Kidney (tissue), 14 donors: ENCODE data around the gene RNF225. TPM values are rescaled to one million over a fixed set of nuclear protein-coding genes. Genes with fewer than 3 reads are reported as not detected.
"Not testable (repeated sequence)": the region's sequence is repeated elsewhere in the genome, so short reads cannot be mapped to it uniquely, and the experiment has no call there.

Experiments used
- DNase-seq, 5 donors: peaks; one replicate each; pipeline ENCODE4 v3.0.0-alpha.2; 2013 to 2020
- FAIRE-seq: peaks from 2 replicates; lab custom pipeline; 2012; peaks lifted over from hg19 to GRCh38; lab: Jason Lieb, UNC
- H3K27ac ChIP-seq, 2 donors: one replicate each; pipeline ENCODE4 v1.7.0; 2013; ENCODE audit warnings: low read depth in 2 of 2, low read length in 2 of 2, inconsistent platforms in 1 of 2
- H3K27me3 ChIP-seq: one replicate; pipeline ENCODE4 v1.7.1; 2013; ENCODE audit warnings: low read length, inconsistent platforms; ENCODE audit not compliant: control insufficient read depth, insufficient read depth
- H3K36me3 ChIP-seq, 3 donors: one replicate each; pipeline versions ENCODE4 v1.7.0 to v1.7.1; 2013; ENCODE audit warnings: low read length in 3 of 3, control low read depth in 1 of 3, inconsistent platforms in 1 of 3; ENCODE audit not compliant: insufficient read depth in 3 of 3, control insufficient read depth in 2 of 3
- H3K4me1 ChIP-seq, 3 donors: one replicate each; pipeline versions ENCODE4 v1.7.0 to v1.7.1; 2013; ENCODE audit warnings: low read length in 3 of 3, inconsistent platforms in 1 of 3, low read depth in 1 of 3; ENCODE audit not compliant: control insufficient read depth in 2 of 3, insufficient read depth in 2 of 3
- H3K4me3 ChIP-seq, 3 donors: one replicate each; pipeline versions ENCODE4 v1.7.0 to v1.8.1; 2013; ENCODE audit warnings: low read length in 3 of 3, control low read depth in 1 of 3, inconsistent platforms in 1 of 3
- H3K9ac ChIP-seq, 3 donors: one replicate each; pipeline versions ENCODE4 v1.7.0 to v1.7.1; 2013; ENCODE audit warnings: low read length in 3 of 3, control low read depth in 1 of 3, inconsistent platforms in 1 of 3
- H3K9me3 ChIP-seq, 3 donors: one replicate each; pipeline versions ENCODE4 v1.7.0 to v1.7.1; 2013; ENCODE audit warnings: low read length in 3 of 3, control low read depth in 1 of 3, inconsistent platforms in 1 of 3; ENCODE audit not compliant: control insufficient read depth in 2 of 3, insufficient read depth in 1 of 3
- intact Hi-C: fragments of 100-400 bp; cut with DNase I; formaldehyde crosslinking; loops from one replicate; pipeline ENCODE4 v1.11.1; 2022
- polyA plus RNA-seq: library from polyadenylated mRNA; stranded (reverse); fragments of 350-450 nt; fragmentation: Illumina TruSeq; extraction: RNeasy Lipid Tissue Mini Kit (QIAGEN cat#74804); gene quantifications from one replicate; pipeline ENCODE4 v1.2.3, GENCODE V29; 2014; ENCODE audit warnings: low read depth, low replicate concordance; ENCODE audit not compliant: insufficient read depth
- total RNA-seq: library from RNA; stranded (reverse); fragmentation: NEBNext Ultra II Directional; extraction: Animal tissue kit (Norgen Biotek cat#: 25700); gene quantifications from one replicate; pipeline ENCODE4 v1.2.1, GENCODE V29; 2021
- TF ChIP-seq, protein P1 (sequence below): IDR thresholded peaks from 3 replicates; pipeline ENCODE4 v1.5.1; 2012; ENCODE audit warnings: mild to moderate bottlenecking, moderate library complexity, borderline replicate concordance; ENCODE audit not compliant: insufficient read depth; ENCODE audit errors: extremely low read depth
- donor health status: control.
- donor health status: control.
- donor health status: control.
- donor health status: control.
- donor health status: control.
- donor health status: DM: yes; HTN: yes; CAD: no.
- donor health status: Normal renal cell carcinoma (clear cell type).

RNF225 gene
- total and polyA plus RNA-seq, 2 donors from 2014 or later = 0.25 TPM; not detected in 1

DNA sequence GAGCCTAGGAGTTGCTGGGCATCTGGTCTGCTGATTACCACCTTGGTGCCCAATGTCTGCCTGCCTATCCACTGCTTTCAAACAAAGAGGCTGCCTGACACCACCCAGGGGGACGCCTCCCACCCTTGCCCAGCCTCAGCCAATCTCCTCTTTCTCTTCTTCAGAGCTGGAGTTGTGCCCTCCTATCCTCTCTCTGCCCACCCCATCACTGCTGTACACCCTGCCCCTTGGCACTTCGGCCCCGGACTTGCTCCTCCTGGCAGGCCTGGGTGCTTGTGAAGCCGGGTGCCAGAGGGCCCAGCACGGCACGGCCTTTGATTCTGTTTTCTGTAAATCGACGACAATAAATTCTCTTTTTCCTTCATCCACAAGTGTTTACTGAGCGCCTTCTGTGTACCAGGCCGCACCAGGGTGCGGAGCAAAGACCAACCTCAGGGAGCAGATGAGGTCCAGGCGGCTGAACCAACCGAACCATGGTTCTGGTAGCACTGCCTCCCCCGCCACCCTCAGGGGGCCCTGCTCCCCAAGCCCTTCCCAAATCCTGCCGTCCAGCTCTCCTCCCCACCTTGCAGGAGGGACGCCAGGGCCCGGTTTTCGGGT, 5.0 kb downstream of the RNF225 start:
- DNase-seq (peak in 1 of 5 donors; percentile 69), FAIRE-seq (no peak)
- intact Hi-C loops = no loop called here
- TF ChIP-seq, protein P1, sequence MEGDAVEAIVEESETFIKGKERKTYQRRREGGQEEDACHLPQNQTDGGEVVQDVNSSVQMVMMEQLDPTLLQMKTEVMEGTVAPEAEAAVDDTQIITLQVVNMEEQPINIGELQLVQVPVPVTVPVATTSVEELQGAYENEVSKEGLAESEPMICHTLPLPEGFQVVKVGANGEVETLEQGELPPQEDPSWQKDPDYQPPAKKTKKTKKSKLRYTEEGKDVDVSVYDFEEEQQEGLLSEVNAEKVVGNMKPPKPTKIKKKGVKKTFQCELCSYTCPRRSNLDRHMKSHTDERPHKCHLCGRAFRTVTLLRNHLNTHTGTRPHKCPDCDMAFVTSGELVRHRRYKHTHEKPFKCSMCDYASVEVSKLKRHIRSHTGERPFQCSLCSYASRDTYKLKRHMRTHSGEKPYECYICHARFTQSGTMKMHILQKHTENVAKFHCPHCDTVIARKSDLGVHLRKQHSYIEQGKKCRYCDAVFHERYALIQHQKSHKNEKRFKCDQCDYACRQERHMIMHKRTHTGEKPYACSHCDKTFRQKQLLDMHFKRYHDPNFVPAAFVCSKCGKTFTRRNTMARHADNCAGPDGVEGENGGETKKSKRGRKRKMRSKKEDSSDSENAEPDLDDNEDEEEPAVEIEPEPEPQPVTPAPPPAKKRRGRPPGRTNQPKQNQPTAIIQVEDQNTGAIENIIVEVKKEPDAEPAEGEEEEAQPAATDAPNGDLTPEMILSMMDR = no peak
- Histone ChIP-seq H3K36me3 (no peaks in the 10 kb centered on the region), H3K4me1 (peaks cover 0 to 13% (median 10%) of the 10 kb centered on the region in 3 donors), H3K27me3 (peaks cover 2% of the 10 kb centered on the region), H3K9me3 (no peaks in the 10 kb centered on the region), H3K9ac (peak overlapping the region in 2 of 3 donors; percentile 20 to 65), H3K4me3 (peak overlapping the region; percentile 76 to 86 (median 79)), H3K27ac (no peak overlapping the region)

DNA sequence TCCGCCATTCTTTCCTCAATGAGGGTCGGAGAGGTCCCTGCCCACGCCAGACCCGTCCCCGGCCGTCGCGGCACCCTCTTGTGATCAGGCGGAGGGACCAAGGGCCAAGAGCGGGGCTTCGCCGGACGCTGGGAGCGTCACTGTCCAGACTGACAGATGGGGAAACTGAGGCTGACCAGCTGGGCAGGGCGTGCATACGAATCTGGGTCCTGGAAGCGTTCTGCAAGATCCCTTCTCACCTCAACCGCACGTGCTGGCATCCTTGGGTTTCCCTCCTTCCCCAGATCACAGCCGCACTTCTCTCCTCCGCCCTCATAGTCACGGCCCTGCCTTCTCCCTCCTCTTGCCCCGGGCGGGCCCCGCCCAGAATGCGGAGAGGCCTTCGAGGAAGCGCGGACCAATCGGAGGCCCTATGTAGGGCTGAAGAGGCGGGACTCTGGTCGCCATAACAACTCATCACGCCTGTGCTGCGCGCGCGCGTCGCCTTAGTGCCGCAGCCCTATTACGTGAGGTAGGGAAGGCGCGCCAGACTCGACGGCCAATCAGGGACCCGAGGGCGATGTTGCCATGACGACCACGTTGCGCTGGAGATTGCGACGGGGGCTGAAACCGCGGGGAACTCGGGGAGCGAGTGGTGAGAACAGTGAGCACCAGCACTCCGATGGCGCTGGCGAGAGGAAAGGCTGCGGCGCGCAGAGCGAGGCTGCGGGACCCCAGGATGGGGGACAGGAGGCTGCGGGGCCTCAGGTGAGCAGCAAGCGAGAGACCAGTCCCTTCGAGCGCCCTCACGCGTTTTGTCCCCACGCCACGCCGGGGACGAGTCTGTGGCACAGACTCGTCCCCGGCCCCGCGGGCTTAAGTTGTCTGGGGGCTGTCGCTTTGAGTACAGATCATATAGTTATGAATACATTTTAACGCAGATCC, 5.7 kb downstream of the RNF225 start:
- peak overlapping the region; percentile 65 to 78 for H3K27ac ChIP-seq
- peak overlapping the region; percentile 76 to 86 (median 79) for H3K4me3 ChIP-seq
- H3K27me3 ChIP-seq = no peaks in the 10 kb centered on the region
- peaks cover 0 to 10% (median 10%) of the 10 kb centered on the region in 3 donors for H3K4me1 ChIP-seq
- TF ChIP-seq, protein P1 = no peak
- intact Hi-C loops = no loop called here
- DNase-seq (peak; percentile 99 to 100 (median 100)), FAIRE-seq (peak; percentile 97)
- peak overlapping the region; percentile 20 to 91 (median 65) for H3K9ac ChIP-seq
- H3K9me3 ChIP-seq = no peaks in the 10 kb centered on the region
- no peaks in the 10 kb centered on the region for H3K36me3 ChIP-seq

DNA sequence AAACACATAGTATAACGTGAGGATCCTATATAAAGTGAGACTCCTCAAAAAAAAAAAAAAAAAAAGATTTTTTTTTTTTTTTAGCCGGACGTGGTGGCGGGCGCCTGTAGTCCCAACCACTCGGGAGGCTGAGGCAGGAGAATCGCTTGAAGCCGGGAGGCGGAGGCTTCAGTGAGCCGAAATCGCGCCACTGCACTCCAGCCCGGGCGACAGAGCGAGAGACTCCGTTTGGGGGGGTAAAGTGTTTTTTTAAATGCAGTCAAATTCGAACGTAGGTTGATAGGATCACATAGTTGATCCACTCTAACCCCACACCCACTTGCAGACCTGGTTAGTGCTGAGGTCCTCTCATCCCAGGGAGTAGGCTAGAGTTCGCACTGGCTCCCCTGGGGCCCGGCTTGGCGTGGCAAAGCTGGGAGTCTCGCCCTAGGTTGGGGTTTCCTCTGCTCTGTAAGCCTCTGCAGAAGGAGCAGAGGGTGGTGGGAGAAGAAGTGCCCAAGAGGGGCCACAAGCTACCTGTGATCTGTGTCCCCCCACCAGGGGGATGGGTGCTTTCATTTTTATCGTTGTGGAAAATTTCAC, 6.5 kb downstream of the RNF225 start:
- peak overlapping the region; percentile 75 to 79 (median 76) for H3K4me3 ChIP-seq
- no peaks in the 10 kb centered on the region for H3K9me3 ChIP-seq
- FAIRE-seq = no peak
- TF ChIP-seq, protein P1 = no peak
- H3K9ac ChIP-seq = peak overlapping the region in 2 of 3 donors; percentile 51 to 53
- no peak overlapping the region for H3K27ac ChIP-seq
- intact Hi-C loops = no loop called here
- H3K4me1 ChIP-seq = peaks cover 0 to 14% (median 10%) of the 10 kb centered on the region in 3 donors
- no peaks in the 10 kb centered on the region for H3K36me3 ChIP-seq
- DNase-seq = peak in 3 of 5 donors; percentile 24 to 71 (median 68)
- H3K27me3 ChIP-seq = no peaks in the 10 kb centered on the region

DNA sequence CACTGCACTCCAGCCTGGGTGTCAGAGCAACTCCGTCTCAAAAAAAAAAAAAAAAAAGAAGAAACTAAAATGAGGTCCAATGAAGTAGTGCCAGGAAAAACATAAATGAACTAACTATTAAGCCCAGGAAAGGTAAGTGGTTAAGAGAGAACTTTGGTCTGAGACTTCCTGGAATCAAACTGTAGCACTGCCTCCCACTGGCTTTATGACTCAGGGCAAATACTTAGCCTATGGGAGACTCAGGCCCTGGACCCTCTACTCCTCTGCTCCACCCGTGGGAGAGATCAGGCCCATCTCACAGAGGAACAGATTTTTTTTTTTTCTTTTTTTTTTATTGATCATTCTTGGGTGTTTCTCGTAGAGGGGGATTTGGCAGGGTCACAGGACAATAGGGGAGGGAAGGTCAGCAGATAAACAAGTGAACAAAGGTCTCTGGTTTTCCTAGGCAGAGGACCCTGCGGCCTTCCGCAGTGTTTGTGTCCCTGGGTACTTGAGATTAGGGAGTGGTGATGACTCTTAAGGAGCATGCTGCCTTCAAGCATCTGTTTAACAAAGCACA, 8.5 kb downstream of the RNF225 start:
- H3K36me3 ChIP-seq, H3K9me3 ChIP-seq, FAIRE-seq, H3K27me3 ChIP-seq, H3K27ac ChIP-seq, intact Hi-C loops, H3K9ac ChIP-seq, H3K4me3 ChIP-seq: not testable (repeated sequence)
- H3K4me1 ChIP-seq = peaks cover 2 to 23% (median 15%) of the 10 kb centered on the region in 3 donors
- peak in 1 of 5 donors; percentile 12 for DNase-seq
